Mesenchymal stem cell (in vitro differentiated cells and primary cell): ENCODE results near the gene RHBDL1.

Experiments used
- DNase-seq: peaks from one replicate; pipeline ENCODE4 v3.0.0-alpha.2; 2013
- H2AFZ ChIP-seq: one replicate; pipeline ENCODE4 v1.6.1; 2013; ENCODE audit warnings: low read depth, mild to moderate bottlenecking, control low read depth, inconsistent platforms, low read length, moderate library complexity
- H2AK5ac ChIP-seq: 2 replicates; pipeline ENCODE4 v1.6.1; 2013; ENCODE audit warnings: low read length, moderate library complexity, mild to moderate bottlenecking, inconsistent platforms; ENCODE audit not compliant: severe bottlenecking
- H2BK120ac ChIP-seq: one replicate; pipeline ENCODE4 v1.6.1; 2013; ENCODE audit warnings: low read depth, mild to moderate bottlenecking, inconsistent platforms, low read length, moderate library complexity
- H2BK12ac ChIP-seq, 2 experiments: one replicate each; pipeline ENCODE4 v1.6.1; 2013; ENCODE audit warnings: inconsistent platforms in 2 of 2, low read length in 2 of 2, mild to moderate bottlenecking in 2 of 2, moderate library complexity in 2 of 2, control low read depth in 1 of 2
- H2BK15ac ChIP-seq: one replicate; pipeline ENCODE4 v1.6.1; 2013; ENCODE audit warnings: mild to moderate bottlenecking, low read depth, inconsistent platforms; ENCODE audit not compliant: poor library complexity, severe bottlenecking
- H2BK5ac ChIP-seq: 2 replicates; pipeline ENCODE4 v1.6.1; 2013; ENCODE audit warnings: low read depth, mild to moderate bottlenecking, low read length, control low read depth, inconsistent platforms; ENCODE audit not compliant: poor library complexity, severe bottlenecking
- H3K14ac ChIP-seq, 2 experiments: one replicate each; pipeline ENCODE4 v1.6.1; 2013; ENCODE audit warnings: inconsistent platforms in 2 of 2, low read length in 2 of 2, control low read depth in 1 of 2, mild to moderate bottlenecking in 1 of 2, moderate library complexity in 1 of 2
- H3K18ac ChIP-seq, 2 experiments: one replicate each; pipeline ENCODE4 v1.6.1; 2013; ENCODE audit warnings: inconsistent platforms in 2 of 2, low read length in 2 of 2, control low read depth in 1 of 2, low read depth in 1 of 2, mild to moderate bottlenecking in 1 of 2
- H3K23ac ChIP-seq, 2 experiments: one replicate each; pipeline ENCODE4 v1.6.1; 2013; ENCODE audit warnings: inconsistent platforms in 2 of 2, low read length in 2 of 2, mild to moderate bottlenecking in 2 of 2, moderate library complexity in 2 of 2, control low read depth in 1 of 2
- H3K27ac ChIP-seq: 2 replicates; pipeline ENCODE4 v1.5.1; 2013; ENCODE audit warnings: mild to moderate bottlenecking, moderate library complexity, low read length, control low read depth, inconsistent platforms; ENCODE audit not compliant: poor library complexity, severe bottlenecking
- H3K27me3 ChIP-seq, 2 experiments: 2 replicates each; pipeline versions ENCODE4 v1.6.1 to v1.7.0; 2013; ENCODE audit warnings: low read length in 2 of 2, mild to moderate bottlenecking in 2 of 2, moderate library complexity in 2 of 2, control low read depth in 1 of 2, inconsistent platforms in 1 of 2; ENCODE audit not compliant: control insufficient read depth in 1 of 2, insufficient read depth in 1 of 2
- H3K36me3 ChIP-seq, 2 experiments: 2 replicates each; pipeline versions ENCODE4 v1.6.1 to v1.7.0; 2013; ENCODE audit warnings: low read length in 2 of 2, control low read depth in 1 of 2, inconsistent platforms in 1 of 2, low read depth in 1 of 2, mild to moderate bottlenecking in 1 of 2; ENCODE audit not compliant: insufficient read depth in 2 of 2, control insufficient read depth in 1 of 2
- H3K4ac ChIP-seq, 2 experiments: one replicate each; pipeline ENCODE4 v1.6.1; 2013; ENCODE audit warnings: inconsistent platforms in 2 of 2, low read length in 2 of 2, mild to moderate bottlenecking in 2 of 2, moderate library complexity in 2 of 2, control low read depth in 1 of 2, low read depth in 1 of 2
- H3K4me1 ChIP-seq: 2 replicates; pipeline ENCODE4 v1.6.1; 2013; ENCODE audit warnings: low read depth, low read length, control low read depth; ENCODE audit not compliant: control insufficient read depth, insufficient read depth
- H3K4me2 ChIP-seq: 2 replicates; pipeline ENCODE4 v1.6.1; 2013; ENCODE audit warnings: low read length, mild to moderate bottlenecking, inconsistent platforms; ENCODE audit not compliant: poor library complexity, severe bottlenecking
- H3K4me3 ChIP-seq, 2 experiments: 2 replicates each; pipeline versions ENCODE4 v1.5.1 to v1.7.0; 2013; ENCODE audit warnings: low read length in 2 of 2, mild to moderate bottlenecking in 2 of 2, control low read depth in 1 of 2, low read depth in 1 of 2; ENCODE audit not compliant: insufficient read depth in 1 of 2
- H3K79me1 ChIP-seq: replicated peaks from 2 replicates; pipeline ENCODE4 v1.6.1; 2013; ENCODE audit warnings: mild to moderate bottlenecking, control low read depth, low read length, inconsistent platforms; ENCODE audit not compliant: poor library complexity, severe bottlenecking
- H3K9ac ChIP-seq: 2 replicates; pipeline ENCODE4 v1.7.0; 2013; ENCODE audit warnings: mild to moderate bottlenecking, low read length, moderate library complexity
- H3K9me3 ChIP-seq: 2 replicates; pipeline ENCODE4 v1.7.0; 2013; ENCODE audit warnings: mild to moderate bottlenecking, low read length; ENCODE audit not compliant: control insufficient read depth
- H4K8ac ChIP-seq: one replicate; pipeline ENCODE4 v1.6.1; 2013; ENCODE audit warnings: inconsistent platforms, mild to moderate bottlenecking, low read length, moderate library complexity
- H4K91ac ChIP-seq: one replicate; pipeline ENCODE4 v1.6.1; 2013; ENCODE audit warnings: mild to moderate bottlenecking, low read length, inconsistent platforms
- WGBS: methylation state at CpG from one replicate; pipeline ENCODE4 v1.1.7; 2013; ENCODE audit warnings: mixed read lengths; 5-methylcytosine and 5-hydroxymethylcytosine counted together

The RHBDL1 gene

DNA sequence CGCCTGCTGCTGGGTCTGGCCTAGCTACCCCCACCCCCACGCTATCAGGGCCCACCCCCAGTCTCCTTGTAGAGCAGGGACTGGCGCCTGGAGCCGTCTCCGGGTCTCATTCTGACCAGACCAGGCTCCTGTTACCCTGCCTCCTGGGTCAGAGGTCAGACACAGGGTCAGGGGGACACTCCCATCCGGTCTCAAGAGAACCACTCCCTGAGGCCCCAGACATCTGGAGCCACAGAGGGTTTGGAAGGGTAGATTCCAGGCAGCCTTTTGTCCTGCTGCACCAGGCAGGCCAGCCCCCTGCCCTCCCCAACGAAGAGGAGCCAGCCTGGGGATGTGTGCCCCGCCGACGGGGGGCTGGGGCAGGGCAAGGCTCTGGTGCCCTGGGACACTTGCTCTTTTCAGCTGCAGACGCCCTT is 45.6 kb upstream of the RHBDL1 start:
- H3K4me1 ChIP-seq, result peaks cover 63% of the 10 kb centered on the region
- peaks cover 14% of the 10 kb centered on the region for H3K79me1 ChIP-seq
- H3K27ac ChIP-seq, result no peak overlapping the region
- no peak overlapping the region for H3K4me2 ChIP-seq
- H3K9ac ChIP-seq, result peak overlapping the region; percentile 38
- peak overlapping the region in 1 of 2 experiments; percentile 86 for H3K14ac ChIP-seq
- WGBS, result 22% methylated on average over 11 of the region's 11 CpGs
- no peak for DNase-seq
- peak overlapping the region; percentile 53 to 94 for H3K4ac ChIP-seq
- H4K8ac ChIP-seq, result peak overlapping the region; percentile 90
- peak overlapping the region; percentile 29 to 92 for H2BK12ac ChIP-seq
- no peak overlapping the region for H2BK5ac ChIP-seq
- no peaks in the 10 kb centered on the region for H3K9me3 ChIP-seq
- H2BK15ac ChIP-seq, result peak overlapping the region; percentile 33
- peak overlapping the region; percentile 95 for H4K91ac ChIP-seq
- H3K27me3 ChIP-seq, result no peaks in the 10 kb centered on the region
- H2AFZ ChIP-seq, result peak overlapping the region; percentile 2
- peaks cover 8 to 72% of the 10 kb centered on the region in 2 experiments for H3K36me3 ChIP-seq
- peak overlapping the region; percentile 49 for H2AK5ac ChIP-seq
- H3K23ac ChIP-seq, result no peak overlapping the region
- H2BK120ac ChIP-seq, result peak overlapping the region; percentile 27
- no peak overlapping the region for H3K4me3 ChIP-seq
- peak overlapping the region; percentile 87 to 91 for H3K18ac ChIP-seq

- Histone ChIP-seq H3K23ac (no peak overlapping the region), H3K79me1 (peaks cover 14% of the 10 kb centered on the region), H3K27ac (no peak overlapping the region), H3K4me1 (peaks cover 63% of the 10 kb centered on the region), H3K4me2 (no peak overlapping the region), H2AK5ac (peak overlapping the region; percentile 49), H4K8ac (peak overlapping the region; percentile 90), H2BK5ac (no peak overlapping the region), H3K9ac (peak overlapping the region; percentile 38), H3K27me3 (no peaks in the 10 kb centered on the region), H3K18ac (peak overlapping the region; percentile 76 to 87), H3K14ac (peak overlapping the region in 1 of 2 experiments; percentile 86), H2AFZ (peak overlapping the region; percentile 2), H2BK12ac (peak overlapping the region; percentile 92 to 96), H2BK15ac (peak overlapping the region; percentile 55), H2BK120ac (peak overlapping the region; percentile 27), H3K36me3 (peaks cover 8 to 69% of the 10 kb centered on the region in 2 experiments), H3K4ac (peak overlapping the region; percentile 84 to 94), H3K9me3 (no peaks in the 10 kb centered on the region), H3K4me3 (peak overlapping the region in 1 of 2 experiments; percentile 26), H4K91ac (peak overlapping the region; percentile 95)
- WGBS, result 49% methylated on average over 28 of the region's 29 CpGs
- no peak for DNase-seq
Observed at GRCh38 chr16:630249-630814, 45.1 kb upstream of the RHBDL1 start.

DNA sequence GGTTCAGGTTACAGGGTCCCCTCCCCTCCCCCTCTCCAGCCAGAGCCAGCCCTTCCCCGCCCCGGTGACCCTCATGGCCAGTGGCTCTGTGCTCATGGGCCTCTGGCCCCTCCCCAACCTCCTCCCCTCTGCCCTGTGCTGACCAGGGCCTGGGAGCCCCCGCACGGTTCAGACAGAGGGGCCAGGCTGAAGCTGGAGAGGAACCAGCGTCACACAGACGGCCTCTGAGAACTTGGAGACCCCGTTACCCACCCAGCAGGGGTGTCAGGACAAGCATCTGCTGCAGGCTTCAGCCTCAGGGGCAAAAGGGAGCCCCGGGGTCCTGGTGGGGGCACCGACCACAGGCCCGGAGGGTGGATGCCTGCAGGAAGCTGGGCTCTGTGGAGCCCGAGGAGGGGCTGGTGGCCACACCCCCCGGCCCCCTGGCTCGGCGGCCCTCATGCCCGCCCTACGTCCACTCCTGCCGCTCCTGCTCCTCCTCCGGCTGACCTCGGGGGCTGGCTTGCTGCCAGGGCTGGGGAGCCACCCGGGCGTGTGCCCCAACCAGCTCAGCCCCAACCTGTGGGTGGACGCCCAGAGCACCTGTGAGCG is 44.6 kb upstream of the RHBDL1 start, which contains the start of gene WFIKKN1:
TSS of gene WFIKKN1 (plus strand) at position 171 of the 591 bp plus-strand sequence. CDS start at position 440, 269 bp downstream.
- Histone ChIP-seq H2BK12ac (peak within 1 kb of the TSS; percentile 92 to 96), H3K9ac (peak within 1 kb of the TSS; percentile 38), H3K27me3 (no peaks in the 10 kb centered on the region), H3K27ac (no peak within 1 kb of the TSS), H2BK15ac (peak within 1 kb of the TSS; percentile 55), H3K36me3 (peaks cover 8 to 63% of the 10 kb centered on the region in 2 experiments), H3K4me1 (peaks cover 64% of the 10 kb centered on the region), H3K9me3 (no peaks in the 10 kb centered on the region), H2BK120ac (peak within 1 kb of the TSS; percentile 27), H2AFZ (peak within 1 kb of the TSS; percentile 2), H3K18ac (peak within 1 kb of the TSS; percentile 76 to 87), H2BK5ac (no peak within 1 kb of the TSS), H3K4me2 (peak within 1 kb of the TSS; percentile 10), H2AK5ac (peak within 1 kb of the TSS; percentile 49), H4K8ac (peak within 1 kb of the TSS; percentile 90), H3K4ac (peak within 1 kb of the TSS; percentile 84 to 94), H3K79me1 (peaks cover 19% of the 10 kb centered on the region), H4K91ac (peak within 1 kb of the TSS; percentile 95), H3K4me3 (peak within 1 kb of the TSS in 1 of 2 experiments; percentile 26), H3K23ac (no peak within 1 kb of the TSS), H3K14ac (peak within 1 kb of the TSS in 1 of 2 experiments; percentile 86)
- no peak for DNase-seq
- WGBS, result 9% methylated on average over 23 of the region's 23 CpGs

DNA sequence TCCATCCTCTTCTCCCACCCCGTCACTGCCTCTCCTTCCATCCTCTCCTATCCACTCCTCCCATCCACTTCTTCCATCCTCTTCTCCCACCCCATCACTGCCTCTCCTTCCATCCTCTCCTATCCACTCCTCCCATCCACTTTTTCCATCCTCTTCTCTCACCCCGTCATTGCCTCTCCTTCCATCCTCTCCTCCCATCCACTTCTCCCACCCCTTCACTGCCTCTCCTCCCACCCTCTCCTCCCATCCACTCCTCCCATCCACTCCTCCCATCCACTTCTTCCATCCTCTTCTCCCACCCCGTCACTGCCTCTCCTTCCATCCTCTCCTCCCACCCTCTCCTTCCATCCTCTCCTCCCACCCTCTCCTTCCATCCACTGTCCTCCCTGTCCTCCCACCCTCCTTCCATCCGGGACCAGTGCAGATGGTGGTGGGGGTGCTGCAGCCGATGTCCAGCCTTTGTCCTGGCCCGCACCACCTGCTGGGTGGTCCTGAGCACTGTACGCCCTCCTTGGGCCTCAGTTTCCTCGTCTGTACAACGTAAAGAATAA is 43.6 kb upstream of the RHBDL1 start:
- Histone ChIP-seq H2BK120ac (no peak overlapping the region), H3K4me1 (peaks cover 58% of the 10 kb centered on the region), H3K36me3 (peaks cover 8 to 57% of the 10 kb centered on the region in 2 experiments), H3K4ac (no peak overlapping the region), H4K91ac (peak overlapping the region; percentile 73), H3K4me2 (no peak overlapping the region), H2AK5ac (no peak overlapping the region), H2BK5ac (no peak overlapping the region), H3K9ac (no peak overlapping the region), H3K14ac (no peak overlapping the region), H3K9me3 (no peaks in the 10 kb centered on the region), H3K4me3 (no peak overlapping the region), H3K27ac (no peak overlapping the region), H2BK15ac (no peak overlapping the region), H2BK12ac (no peak overlapping the region), H3K18ac (no peak overlapping the region), H3K79me1 (peaks cover 19% of the 10 kb centered on the region), H4K8ac (no peak overlapping the region), H2AFZ (no peak overlapping the region), H3K27me3 (no peaks in the 10 kb centered on the region), H3K23ac (no peak overlapping the region)
- WGBS, result 73% methylated on average over 8 of the region's 9 CpGs
- no peak for DNase-seq
